Tibial nerve (tissue), 4 donors: ENCODE results near the gene GCLC. TPM values are rescaled to one million over a fixed set of nuclear protein-coding genes. Genes with fewer than 3 reads are reported as not detected.
A peak's percentile ranks its signal among the peaks of the same experiment; 100 is the strongest.

Source experiments
- DNase-seq, 2 donors: peaks; one replicate each; pipeline ENCODE4 v3.0.0-alpha.2; 2019; ENCODE audit warnings: low spot score in 2 of 2
- H3K27ac ChIP-seq, 4 donors: fragments of 200-600 bp; sonication (generic) in 3 of 4; one replicate each; pipeline ENCODE4 v1.5.1; 2017 to 2019; ENCODE audit warnings: mild to moderate bottlenecking in 1 of 4
- H3K27me3 ChIP-seq, 2 donors: fragments of 200-600 bp; sonication (generic) in 1 of 2; one replicate each; pipeline versions ENCODE4 v1.5.1 to v1.6.0; 2017 to 2019
- H3K36me3 ChIP-seq, 3 donors: fragments of 200-600 bp; sonication (generic); one replicate each; pipeline ENCODE4 v1.5.1; 2018 to 2019
- H3K4me1 ChIP-seq, 4 donors: fragments of 200-600 bp; sonication (generic) in 3 of 4; one replicate each; pipeline ENCODE4 v1.5.1; 2017 to 2019
- H3K4me3 ChIP-seq, 4 donors: fragments of 200-600 bp; sonication (generic) in 3 of 4; one replicate each; pipeline ENCODE4 v1.5.1; 2017 to 2019; ENCODE audit warnings: mild to moderate bottlenecking in 1 of 4, moderate library complexity in 1 of 4
- H3K9me3 ChIP-seq, 4 donors: fragments of 200-600 bp; sonication (generic) in 3 of 4; one replicate each; pipeline ENCODE4 v1.5.1; 2017 to 2019
- EP300 ChIP-seq, 2 donors: sonication (generic); formaldehyde crosslinking; IDR thresholded peaks; one replicate each; pipeline ENCODE4 v1.6.1; 2017; ENCODE audit warnings: antibody characterized with exemption in 2 of 2, mild to moderate bottlenecking in 1 of 2
- POLR2A ChIP-seq, 2 donors: fragments of 450-650 bp; IDR thresholded peaks; one replicate each; pipeline ENCODE4 v1.6.1; 2017; ENCODE audit warnings: antibody characterized with exemption in 2 of 2, mild to moderate bottlenecking in 2 of 2, moderate library complexity in 2 of 2
- WGBS, 2 donors: methylation state at CpG; one replicate each; pipeline ENCODE4 v1.1.5; 2018; 5-methylcytosine and 5-hydroxymethylcytosine counted together
- total RNA-seq, 4 donors: library from RNA; depleted of rRNA; stranded (reverse); fragments of >200 nt; gene quantifications; one replicate each; pipeline ENCODE4 v1.1.0, GENCODE V29; 2016
- TF ChIP-seq, protein P1 (sequence below), 5 experiments: fragments of 200-600 bp in 3 of 5; fragments of 450-650 bp in 2 of 5; sonication (generic) in 3 of 5; IDR thresholded peaks; one replicate each; pipeline ENCODE4 v1.5.1; 2016 to 2019; ENCODE audit warnings: antibody characterized with exemption in 5 of 5, mild to moderate bottlenecking in 3 of 5, moderate library complexity in 2 of 5

Gene GCLC
- total RNA-seq, 4 donors from 2014 or later = 21.8 to 43.2 (median 32.0) TPM

DNA sequence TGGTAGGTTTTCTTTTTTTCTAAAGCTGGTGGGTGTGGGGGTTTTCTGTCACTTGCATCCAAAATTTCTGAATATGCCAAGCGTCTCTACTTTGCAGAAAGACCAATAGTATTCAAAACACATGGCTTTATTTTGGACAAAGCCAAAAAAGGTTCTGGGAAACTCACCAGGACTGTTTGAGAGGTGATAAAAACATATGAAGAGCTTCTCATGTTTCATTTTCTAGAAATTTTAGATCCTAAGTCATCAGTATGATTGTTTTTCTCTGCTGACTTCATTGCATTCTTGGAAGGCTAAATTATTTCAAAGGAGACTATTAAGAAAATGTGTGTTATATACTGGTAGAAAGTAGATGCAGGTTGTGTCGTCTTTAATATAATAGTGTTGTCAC is 51.3 kb downstream of the GCLC start:
- H3K27ac ChIP-seq = no peak overlapping the region
- no peak for DNase-seq
- peaks cover 0 to 9% (median 0%) of the 10 kb centered on the region in 4 donors for H3K4me1 ChIP-seq
- no peaks in the 10 kb centered on the region for H3K9me3 ChIP-seq
- TF ChIP-seq, protein P1, sequence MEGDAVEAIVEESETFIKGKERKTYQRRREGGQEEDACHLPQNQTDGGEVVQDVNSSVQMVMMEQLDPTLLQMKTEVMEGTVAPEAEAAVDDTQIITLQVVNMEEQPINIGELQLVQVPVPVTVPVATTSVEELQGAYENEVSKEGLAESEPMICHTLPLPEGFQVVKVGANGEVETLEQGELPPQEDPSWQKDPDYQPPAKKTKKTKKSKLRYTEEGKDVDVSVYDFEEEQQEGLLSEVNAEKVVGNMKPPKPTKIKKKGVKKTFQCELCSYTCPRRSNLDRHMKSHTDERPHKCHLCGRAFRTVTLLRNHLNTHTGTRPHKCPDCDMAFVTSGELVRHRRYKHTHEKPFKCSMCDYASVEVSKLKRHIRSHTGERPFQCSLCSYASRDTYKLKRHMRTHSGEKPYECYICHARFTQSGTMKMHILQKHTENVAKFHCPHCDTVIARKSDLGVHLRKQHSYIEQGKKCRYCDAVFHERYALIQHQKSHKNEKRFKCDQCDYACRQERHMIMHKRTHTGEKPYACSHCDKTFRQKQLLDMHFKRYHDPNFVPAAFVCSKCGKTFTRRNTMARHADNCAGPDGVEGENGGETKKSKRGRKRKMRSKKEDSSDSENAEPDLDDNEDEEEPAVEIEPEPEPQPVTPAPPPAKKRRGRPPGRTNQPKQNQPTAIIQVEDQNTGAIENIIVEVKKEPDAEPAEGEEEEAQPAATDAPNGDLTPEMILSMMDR (IDR thresholded peaks at IDR 0.05) = no peak
- TF ChIP-seq EP300 (IDR thresholded peaks at IDR 0.05) (no peak), POLR2A (IDR thresholded peaks at IDR 0.05) (no peak)
- WGBS, 2 donors = 56 to 58% methylated on average over 2 of the region's 2 CpGs
- H3K4me3 ChIP-seq = no peak overlapping the region
- H3K36me3 ChIP-seq = peaks cover 0 to 7% (median 0%) of the 10 kb centered on the region in 3 donors
- no peaks in the 10 kb centered on the region for H3K27me3 ChIP-seq

DNA sequence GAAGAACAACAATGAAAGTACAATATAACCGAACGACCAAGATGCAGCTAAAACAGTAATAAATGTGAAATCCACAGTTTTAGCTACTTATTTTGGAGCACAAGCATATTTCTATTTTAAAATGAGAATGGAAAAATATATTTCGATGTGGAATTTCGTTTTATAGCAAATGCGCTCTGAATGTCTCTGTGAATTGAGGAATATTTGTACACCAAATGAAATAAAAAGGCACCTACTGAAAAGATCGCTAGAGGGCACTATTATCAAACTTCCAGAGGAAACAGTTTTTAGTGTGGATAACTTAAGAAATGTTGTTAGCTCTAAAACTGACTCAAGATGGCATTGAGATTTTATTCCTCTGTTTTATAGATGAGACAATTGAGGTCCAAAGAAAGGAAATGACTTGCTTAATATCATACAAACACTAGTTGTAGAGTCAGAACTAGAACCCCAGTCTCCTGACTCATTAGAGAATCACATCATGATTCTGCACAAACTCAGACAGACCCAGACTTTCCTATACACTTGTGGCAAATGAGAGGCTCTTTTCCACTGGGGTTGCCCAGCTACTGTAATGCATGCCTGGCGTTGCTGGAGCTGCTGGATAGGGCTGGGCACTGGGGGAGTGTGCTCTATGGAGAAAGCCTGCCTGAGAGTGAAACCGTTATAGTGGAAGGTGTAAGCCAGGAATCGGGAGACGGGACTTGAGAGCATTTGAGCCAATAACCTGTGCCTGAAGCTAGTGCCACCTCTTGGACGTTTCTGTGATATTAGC is 51.9 kb downstream of the GCLC start:
- Histone ChIP-seq H3K9me3 (no peaks in the 10 kb centered on the region), H3K4me3 (no peak overlapping the region), H3K36me3 (peaks cover 0 to 1% (median 0%) of the 10 kb centered on the region in 3 donors), H3K27me3 (no peaks in the 10 kb centered on the region), H3K4me1 (peaks cover 0 to 9% (median 0%) of the 10 kb centered on the region in 4 donors), H3K27ac (no peak overlapping the region)
- DNase-seq = peak in 1 of 2 donors; percentile 29
- TF ChIP-seq EP300 (IDR thresholded peaks at IDR 0.05) (no peak), POLR2A (IDR thresholded peaks at IDR 0.05) (no peak)
- TF ChIP-seq, protein P1 (IDR thresholded peaks at IDR 0.05) = peak; percentile 66 to 79 (median 75)
- 24 to 26% methylated on average over 11 of the region's 11 CpGs for WGBS, 2 donors

DNA sequence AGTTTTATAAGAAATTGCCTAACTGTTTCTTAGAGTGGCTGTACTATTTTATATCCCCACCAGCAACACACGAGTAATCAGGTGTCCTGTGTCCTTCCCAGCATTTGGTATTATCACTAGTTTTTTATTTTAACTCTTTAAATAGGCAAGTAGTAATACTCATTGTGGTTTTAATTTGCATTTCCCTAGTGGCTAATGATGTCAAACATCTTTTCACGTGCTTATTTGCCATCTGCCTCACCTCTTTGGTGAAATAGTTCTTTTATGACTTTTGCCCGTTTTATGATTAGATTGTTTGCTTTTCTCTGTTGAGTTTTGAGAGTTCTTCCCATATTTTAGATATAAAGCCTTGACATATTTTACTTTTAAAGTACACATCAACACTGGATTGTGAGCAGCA is 57.8 kb downstream of the GCLC start:
- WGBS, 2 donors = 42 to 43% methylated on average over 3 of the region's 3 CpGs
- H3K27me3 ChIP-seq = no peaks in the 10 kb centered on the region
- H3K4me3 ChIP-seq = no peak overlapping the region
- DNase-seq = no peak
- H3K36me3 ChIP-seq = no peaks in the 10 kb centered on the region
- TF ChIP-seq EP300 (IDR thresholded peaks at IDR 0.05) (no peak), POLR2A (IDR thresholded peaks at IDR 0.05) (no peak)
- TF ChIP-seq, protein P1 (IDR thresholded peaks at IDR 0.05) = no peak
- no peaks in the 10 kb centered on the region for H3K9me3 ChIP-seq
- no peak overlapping the region for H3K27ac ChIP-seq
- H3K4me1 ChIP-seq = peaks cover 0 to 20% (median 0%) of the 10 kb centered on the region in 4 donors

DNA sequence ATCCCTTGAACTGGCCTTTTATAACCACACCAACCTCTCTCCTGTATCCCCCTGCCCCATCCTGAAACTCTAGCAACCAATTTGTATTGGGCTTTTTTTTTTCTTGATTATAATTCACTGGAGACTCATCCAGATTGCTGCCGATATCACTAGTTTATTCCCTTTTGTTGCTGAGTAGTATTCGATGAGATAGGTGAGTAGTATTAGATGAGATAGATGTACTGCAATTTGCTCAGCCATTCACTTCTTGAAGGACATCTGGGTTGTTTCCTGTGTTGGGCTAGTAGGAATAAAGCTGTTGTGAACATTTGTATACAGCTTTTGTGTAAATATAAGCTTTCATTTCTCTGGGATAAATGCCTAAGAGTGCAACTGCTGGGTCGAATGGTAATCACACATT is 58.2 kb downstream of the GCLC start:
- 70 to 80% methylated on average over 3 of the region's 3 CpGs for WGBS, 2 donors
- Histone ChIP-seq H3K27me3 (no peaks in the 10 kb centered on the region), H3K4me1 (peaks cover 0 to 20% (median 0%) of the 10 kb centered on the region in 4 donors), H3K4me3 (no peak overlapping the region), H3K9me3 (no peaks in the 10 kb centered on the region), H3K27ac (no peak overlapping the region), H3K36me3 (no peaks in the 10 kb centered on the region)
- TF ChIP-seq POLR2A (IDR thresholded peaks at IDR 0.05) (no peak), EP300 (IDR thresholded peaks at IDR 0.05) (no peak)
- TF ChIP-seq, protein P1 (IDR thresholded peaks at IDR 0.05) = no peak
- no peak for DNase-seq

DNA sequence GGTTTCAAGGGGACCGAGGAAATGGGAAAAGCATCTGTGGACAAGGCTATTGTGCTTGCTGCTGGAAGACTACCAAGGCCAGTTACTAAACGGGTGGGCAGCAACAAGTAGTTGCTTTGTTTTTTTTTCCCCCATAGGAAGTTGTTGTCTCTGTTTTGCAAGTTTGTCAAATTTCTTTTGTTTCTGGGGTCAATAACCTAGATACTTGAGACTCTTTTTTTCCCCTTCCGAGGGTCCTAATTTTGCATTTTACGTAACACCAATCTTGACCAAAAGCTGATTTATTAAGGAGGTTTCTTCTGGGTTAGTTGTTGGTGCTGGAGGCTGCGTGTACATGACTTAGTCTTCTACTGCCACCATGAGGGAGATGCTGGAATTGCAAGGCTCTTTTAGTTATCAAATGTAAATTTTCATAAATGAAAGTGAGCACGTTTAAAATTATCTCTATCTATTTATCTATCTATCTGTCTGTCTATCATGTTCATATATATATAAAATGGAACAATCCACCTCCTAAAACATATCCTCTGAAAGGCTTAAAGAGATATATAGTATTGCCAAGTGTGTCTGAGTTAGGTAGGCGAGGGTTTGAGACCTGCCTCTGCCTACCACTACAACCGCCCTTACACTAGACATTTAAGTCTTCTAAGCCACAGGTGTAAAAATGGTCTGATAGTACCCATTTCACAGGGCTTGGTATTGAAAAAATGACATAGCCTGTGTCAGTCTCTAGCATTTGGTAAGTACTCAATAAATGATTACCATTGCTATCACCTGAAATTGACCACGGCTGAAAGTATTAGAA is 60.2 kb downstream of the GCLC start:
- DNase-seq = peak; percentile 73 to 99
- TF ChIP-seq POLR2A (IDR thresholded peaks at IDR 0.05) = peak in 1 of 2 donors; percentile 7
- peak; percentile 65 to 85 for TF ChIP-seq EP300 (IDR thresholded peaks at IDR 0.05)
- TF ChIP-seq, protein P1 (IDR thresholded peaks at IDR 0.05) = peak; percentile 91 to 98 (median 95)
- H3K4me3 ChIP-seq = peak overlapping the region in 1 of 4 donors; percentile 17
- H3K36me3 ChIP-seq = no peaks in the 10 kb centered on the region
- H3K27ac ChIP-seq = peak overlapping the region; percentile 25 to 74 (median 64)
- H3K4me1 ChIP-seq = peaks cover 0 to 20% (median 0%) of the 10 kb centered on the region in 4 donors
- WGBS, 2 donors = 19 to 20% methylated on average over 9 of the region's 9 CpGs
- H3K9me3 ChIP-seq = no peaks in the 10 kb centered on the region
- no peaks in the 10 kb centered on the region for H3K27me3 ChIP-seq
